ENCODE data around the gene RHOF. TPM values are rescaled to one million over a fixed set of nuclear protein-coding genes. Genes with fewer than 3 reads are reported as not detected.

Gene RHOF
- total RNA-seq, 4 donors from 2014 or later, result 14.1 to 24.3 (median 18.1) TPM

GRCh38 chr12:121786440-121786825, 7.1 kb downstream of the RHOF start:
- no peak for DNase-seq (ENCODE audit: low spot score in 2 of 2)
- H3K4me1 ChIP-seq, result peaks cover 0 to 41% (median 16%) of the 10 kb centered on the region in 4 donors
- no peaks in the 10 kb centered on the region for H3K27me3 ChIP-seq
- TF ChIP-seq CTCF (IDR thresholded peaks at IDR 0.05) (no peak), EP300 (IDR thresholded peaks at IDR 0.05) (no peak), POLR2A (IDR thresholded peaks at IDR 0.05) (no peak)
- H3K4me3 ChIP-seq, result no peak overlapping the region
- WGBS, 2 donors, result 80 to 83% methylated on average over 6 of the region's 6 CpGs
- peaks cover 0 to 3% (median 0%) of the 10 kb centered on the region in 3 donors for H3K36me3 ChIP-seq
- H3K9me3 ChIP-seq, result no peaks in the 10 kb centered on the region
- peak overlapping the region in 1 of 4 donors; percentile 64 for H3K27ac ChIP-seq

GRCh38 chr12:121784460-121784859, 9.0 kb downstream of the RHOF start:
- DNase-seq (ENCODE audit: low spot score in 2 of 2), result no peak

GRCh38 chr12:121783766-121784165, 9.7 kb downstream of the RHOF start:
- 65 to 67% methylated on average over 6 of the region's 6 CpGs for WGBS, 2 donors
- TF ChIP-seq CTCF (IDR thresholded peaks at IDR 0.05) (no peak), POLR2A (IDR thresholded peaks at IDR 0.05) (no peak), EP300 (IDR thresholded peaks at IDR 0.05) (no peak)
- no peak overlapping the region for H3K4me3 ChIP-seq
- H3K27ac ChIP-seq, result no peak overlapping the region
- H3K36me3 ChIP-seq, result peaks cover 0 to 29% (median 0%) of the 10 kb centered on the region in 3 donors
- no peak for DNase-seq (ENCODE audit: low spot score in 2 of 2)
- peaks cover 0 to 27% (median 19%) of the 10 kb centered on the region in 4 donors for H3K4me1 ChIP-seq
- H3K27me3 ChIP-seq, result no peaks in the 10 kb centered on the region
- H3K9me3 ChIP-seq, result no peaks in the 10 kb centered on the region

More at GRCh38 chr12:121784460-121784859, 9.0 kb downstream of the RHOF start:
- Histone ChIP-seq H3K27ac (no peak overlapping the region), H3K4me3 (no peak overlapping the region), H3K27me3 (no peaks in the 10 kb centered on the region), H3K4me1 (peaks cover 0 to 31% (median 19%) of the 10 kb centered on the region in 4 donors), H3K36me3 (peaks cover 0 to 22% (median 0%) of the 10 kb centered on the region in 3 donors), H3K9me3 (no peaks in the 10 kb centered on the region)
- WGBS, 2 donors, result 52 to 64% methylated on average over 6 of the region's 6 CpGs
- TF ChIP-seq CTCF (IDR thresholded peaks at IDR 0.05), result no peak
- TF ChIP-seq EP300 (IDR thresholded peaks at IDR 0.05), result no peak
- TF ChIP-seq POLR2A (IDR thresholded peaks at IDR 0.05), result no peak

GRCh38 chr12:121781998-121782979, 11.2 kb downstream of the RHOF start:
- TF ChIP-seq POLR2A (IDR thresholded peaks at IDR 0.05), result no peak
- TF ChIP-seq CTCF (IDR thresholded peaks at IDR 0.05), result no peak
- TF ChIP-seq EP300 (IDR thresholded peaks at IDR 0.05), result no peak
- H3K27ac ChIP-seq, result peak overlapping the region in 3 of 4 donors; percentile 32 to 59 (median 47)
- no peaks in the 10 kb centered on the region for H3K27me3 ChIP-seq
- H3K9me3 ChIP-seq, result no peaks in the 10 kb centered on the region
- peaks cover 0 to 26% (median 15%) of the 10 kb centered on the region in 4 donors for H3K4me1 ChIP-seq
- no peak for DNase-seq (ENCODE audit: low spot score in 2 of 2)
- 40 to 45% methylated on average over 14 of the region's 14 CpGs for WGBS, 2 donors
- H3K4me3 ChIP-seq, result no peak overlapping the region
- H3K36me3 ChIP-seq, result peaks cover 0 to 44% (median 0%) of the 10 kb centered on the region in 3 donors

- H3K4me3 ChIP-seq, result no peak overlapping the region
- TF ChIP-seq CTCF (IDR thresholded peaks at IDR 0.05) (no peak), EP300 (IDR thresholded peaks at IDR 0.05) (no peak), POLR2A (IDR thresholded peaks at IDR 0.05) (no peak)
- 15 to 48% methylated on average over 9 to 11 of the region's 12 CpGs for WGBS, 2 donors
- H3K27me3 ChIP-seq, result no peaks in the 10 kb centered on the region
- no peaks in the 10 kb centered on the region for H3K9me3 ChIP-seq
- peaks cover 0 to 47% (median 0%) of the 10 kb centered on the region in 3 donors for H3K36me3 ChIP-seq
- no peak for DNase-seq (ENCODE audit: low spot score in 2 of 2)
- H3K27ac ChIP-seq, result peak overlapping the region in 3 of 4 donors; percentile 9 to 59 (median 32)
- H3K4me1 ChIP-seq, result peaks cover 0 to 26% (median 14%) of the 10 kb centered on the region in 4 donors
Measured at GRCh38 chr12:121781484-121781997, 11.9 kb downstream of the RHOF start.

All from tibial nerve (tissue), 4 donors.